Effector memory CD4-positive, alpha-beta T cell (primary cell): ENCODE results near the gene KLRK1.
"Not testable (repeated sequence)": the region's sequence is repeated elsewhere in the genome, so short reads cannot be mapped to it uniquely, and the experiment has no call there.

ENCODE experiments used
- DNase-seq, 3 donors: peaks; one replicate each; pipeline ENCODE4 v3.0.0-alpha.2; 2020
- H3K27ac ChIP-seq: 2 replicates; pipeline ENCODE4 v1.7.0; 2013; ENCODE audit warnings: mild to moderate bottlenecking, low read length, moderate library complexity; ENCODE audit not compliant: insufficient read depth, poor library complexity, severe bottlenecking
- H3K27me3 ChIP-seq: replicated peaks from 2 replicates; pipeline ENCODE4 v1.7.0; 2013; ENCODE audit warnings: mild to moderate bottlenecking, low read length; ENCODE audit not compliant: insufficient read depth, control insufficient read depth, poor library complexity, severe bottlenecking
- H3K36me3 ChIP-seq: 2 replicates; pipeline ENCODE4 v1.7.0; 2013; ENCODE audit warnings: mild to moderate bottlenecking, low read length, moderate library complexity; ENCODE audit not compliant: control insufficient read depth, insufficient read depth
- H3K4me1 ChIP-seq: 2 replicates; pipeline ENCODE4 v1.7.0; 2013; ENCODE audit warnings: low read length, mild to moderate bottlenecking; ENCODE audit not compliant: control insufficient read depth, insufficient read depth, poor library complexity, severe bottlenecking
- H3K4me3 ChIP-seq: 2 replicates; pipeline ENCODE4 v1.7.0; 2013; ENCODE audit warnings: low read length, low read depth, mild to moderate bottlenecking; ENCODE audit not compliant: insufficient read depth, poor library complexity, severe bottlenecking
- H3K9me3 ChIP-seq: 2 replicates; pipeline ENCODE4 v1.7.0; 2013; ENCODE audit warnings: mild to moderate bottlenecking, low read length, moderate library complexity; ENCODE audit not compliant: control insufficient read depth

Gene KLRK1

GRCh38 chr12:10406725-10407124 is 16.9 kb upstream of the KLRK1 start:
- H3K27me3 ChIP-seq: no peaks in the 10 kb centered on the region
- H3K9me3 ChIP-seq: no peaks in the 10 kb centered on the region
- H3K4me3 ChIP-seq: no peak overlapping the region
- H3K27ac ChIP-seq: no peak overlapping the region
- DNase-seq: no peak
- no peaks in the 10 kb centered on the region for H3K36me3 ChIP-seq
- H3K4me1 ChIP-seq: no peaks in the 10 kb centered on the region

GRCh38 chr12:10405294-10405693 is 15.5 kb upstream of the KLRK1 start:
- H3K4me3 ChIP-seq: no peak overlapping the region
- H3K27me3 ChIP-seq: no peaks in the 10 kb centered on the region
- DNase-seq: no peak
- H3K9me3 ChIP-seq: no peaks in the 10 kb centered on the region
- H3K4me1 ChIP-seq: no peaks in the 10 kb centered on the region
- no peaks in the 10 kb centered on the region for H3K36me3 ChIP-seq
- H3K27ac ChIP-seq: no peak overlapping the region

GRCh38 chr12:10404798-10405197 is 15.0 kb upstream of the KLRK1 start:
- Histone ChIP-seq H3K4me3 (no peak overlapping the region), H3K36me3 (no peaks in the 10 kb centered on the region), H3K27ac (no peak overlapping the region), H3K9me3 (no peaks in the 10 kb centered on the region), H3K4me1 (no peaks in the 10 kb centered on the region), H3K27me3 (no peaks in the 10 kb centered on the region)
- no peak for DNase-seq

- Histone ChIP-seq H3K27me3 (no peaks in the 10 kb centered on the region), H3K4me3 (no peak overlapping the region), H3K36me3 (no peaks in the 10 kb centered on the region), H3K9me3 (no peaks in the 10 kb centered on the region), H3K4me1 (no peaks in the 10 kb centered on the region), H3K27ac (no peak overlapping the region)
- DNase-seq: no peak
Observed at GRCh38 chr12:10400829-10401228, 11.0 kb upstream of the KLRK1 start.

- H3K4me1 ChIP-seq: no peaks in the 10 kb centered on the region
- H3K27ac ChIP-seq: no peak overlapping the region
- no peaks in the 10 kb centered on the region for H3K27me3 ChIP-seq
- no peaks in the 10 kb centered on the region for H3K36me3 ChIP-seq
- H3K9me3 ChIP-seq: no peaks in the 10 kb centered on the region
- DNase-seq: no peak
- H3K4me3 ChIP-seq: no peak overlapping the region
Observed at GRCh38 chr12:10398168-10398567, 8.3 kb upstream of the KLRK1 start.

- Histone ChIP-seq H3K36me3 (no peaks in the 10 kb centered on the region), H3K27me3 (no peaks in the 10 kb centered on the region), H3K27ac (no peak overlapping the region), H3K4me1 (no peaks in the 10 kb centered on the region), H3K9me3 (no peaks in the 10 kb centered on the region), H3K4me3 (no peak overlapping the region)
- DNase-seq: no peak
Observed at GRCh38 chr12:10397296-10397695, 7.5 kb upstream of the KLRK1 start.

- not testable (repeated sequence) for H3K27ac ChIP-seq, H3K27me3 ChIP-seq, H3K9me3 ChIP-seq, H3K4me3 ChIP-seq, DNase-seq, H3K36me3 ChIP-seq, H3K4me1 ChIP-seq
Observed at GRCh38 chr12:10396176-10396575, 6.3 kb upstream of the KLRK1 start.

GRCh38 chr12:10395390-10395998 is 5.7 kb upstream of the KLRK1 start:
- Histone ChIP-seq H3K4me3 (no peak overlapping the region), H3K27ac (no peak overlapping the region), H3K27me3 (no peaks in the 10 kb centered on the region), H3K9me3 (no peaks in the 10 kb centered on the region), H3K36me3 (no peaks in the 10 kb centered on the region), H3K4me1 (no peaks in the 10 kb centered on the region)
- no peak for DNase-seq

GRCh38 chr12:10394531-10395152 is 4.8 kb upstream of the KLRK1 start:
- H3K27me3 ChIP-seq, H3K27ac ChIP-seq, H3K36me3 ChIP-seq, DNase-seq, H3K9me3 ChIP-seq, H3K4me3 ChIP-seq, H3K4me1 ChIP-seq: not testable (repeated sequence)

- Histone ChIP-seq H3K27me3 (no peaks in the 10 kb centered on the region), H3K4me3 (no peak overlapping the region), H3K27ac (no peak overlapping the region), H3K9me3 (no peaks in the 10 kb centered on the region), H3K4me1 (no peaks in the 10 kb centered on the region), H3K36me3 (no peaks in the 10 kb centered on the region)
- no peak for DNase-seq
Observed at GRCh38 chr12:10393291-10393690, 3.5 kb upstream of the KLRK1 start.
